H9 (cell line): ENCODE data around the gene CT45A5. TPM values are rescaled to one million over a fixed set of nuclear protein-coding genes. Genes with fewer than 3 reads are reported as not detected.

Experiments
- total RNA-seq: library from RNA; stranded (reverse); gene quantifications from 2 replicates; pipeline ENCODE4 v1.2.1, GENCODE V29; 2021

Gene CT45A5
- total RNA-seq, 1 experiment from 2014 or later, result not detected

Other genes starting within 250 kb of the CT45A5 start
- gene CT45A1, start 71.9 kb downstream of the CT45A5 start, total RNA-seq, result not detected in 2 replicates
- gene CT45A3, start 17.3 kb downstream of the CT45A5 start, total RNA-seq, result not detected in 2 replicates
- gene CT45A6, start 17.3 kb upstream of the CT45A5 start, total RNA-seq, result not detected in 2 replicates
- gene CT45A2, start 34.5 kb upstream of the CT45A5 start, total RNA-seq, result not detected in 2 replicates
- not detected in 2 replicates for gene CT45A7, start 51.8 kb upstream of the CT45A5 start, total RNA-seq
- not detected in 2 replicates for gene CT45A8, start 69.0 kb upstream of the CT45A5 start, total RNA-seq
- gene CT45A9, start 86.3 kb upstream of the CT45A5 start, total RNA-seq, result not detected in 2 replicates
- gene CT45A10, start 107.9 kb upstream of the CT45A5 start, total RNA-seq, result not detected in 2 replicates
- not detected in 2 replicates for gene SAGE1, start 108.2 kb upstream of the CT45A5 start, total RNA-seq
- gene MMGT1, start 188.5 kb upstream of the CT45A5 start, total RNA-seq, result 22.5 and 22.6 TPM in 2 replicates
- gene SLC9A6, start 199.9 kb upstream of the CT45A5 start, total RNA-seq, result 12.3 and 12.8 TPM in 2 replicates